Smooth muscle cell (in vitro differentiated cells): ENCODE data around the gene ZC3H8. TPM values are rescaled to one million over a fixed set of nuclear protein-coding genes. Genes with fewer than 3 reads are reported as not detected.

Experiments used
- DNase-seq: peaks from one replicate; lab custom pipeline; 2025; ENCODE audit not compliant: unreplicated experiment; lab: John Stamatoyannopoulos, UW
- H2AFZ ChIP-seq: fragments of 200-600 bp; sonication (generic); 2 replicates; pipeline ENCODE4 v1.6.0; 2016; ENCODE audit warnings: antibody characterized with exemption, low read depth, mild to moderate bottlenecking
- H3F3A ChIP-seq: fragments of 200-600 bp; sonication (generic); 2 replicates; pipeline ENCODE4 v1.6.0; 2017; ENCODE audit warnings: antibody characterized with exemption, low read depth
- H3K27ac ChIP-seq: fragments of 200-600 bp; sonication (generic); 2 replicates; pipeline ENCODE4 v1.5.1; 2016; ENCODE audit warnings: low read depth, mild to moderate bottlenecking
- H3K27me3 ChIP-seq: fragments of 200-600 bp; sonication (generic); 2 replicates; pipeline ENCODE4 v1.6.1; 2016; ENCODE audit warnings: low read depth, mild to moderate bottlenecking
- H3K36me3 ChIP-seq: fragments of 200-600 bp; sonication (generic); 2 replicates; pipeline ENCODE4 v1.5.1; 2016; ENCODE audit warnings: low read depth
- H3K4me1 ChIP-seq: fragments of 200-600 bp; sonication (generic); 2 replicates; pipeline ENCODE4 v1.5.1; 2016; ENCODE audit warnings: low read depth
- H3K4me2 ChIP-seq: fragments of 200-600 bp; sonication (generic); 2 replicates; pipeline ENCODE4 v1.6.0; 2016; ENCODE audit warnings: mild to moderate bottlenecking
- H3K4me3 ChIP-seq: fragments of 200-600 bp; sonication (generic); 2 replicates; pipeline ENCODE4 v1.5.1; 2016; ENCODE audit warnings: mild to moderate bottlenecking
- H3K79me2 ChIP-seq: fragments of 200-600 bp; sonication (generic); 2 replicates; pipeline ENCODE4 v1.6.0; 2016; ENCODE audit warnings: low read depth, mild to moderate bottlenecking
- H3K9ac ChIP-seq: fragments of 200-600 bp; sonication (generic); 2 replicates; pipeline ENCODE4 v1.6.0; 2016; ENCODE audit warnings: low read depth
- H3K9me3 ChIP-seq: fragments of 200-600 bp; sonication (generic); replicated peaks from 2 replicates; pipeline ENCODE4 v1.5.1; 2016; ENCODE audit warnings: low read depth
- H4K20me1 ChIP-seq: fragments of 200-600 bp; sonication (generic); 2 replicates; pipeline ENCODE4 v1.6.0; 2016; ENCODE audit warnings: low read depth
- CTCF ChIP-seq: fragments of 200-600 bp; sonication (generic); IDR thresholded peaks from 2 replicates; pipeline ENCODE4 v1.5.1; 2017; ENCODE audit warnings: borderline replicate concordance, mild to moderate bottlenecking, antibody characterized with exemption; ENCODE audit not compliant: insufficient read depth, poor library complexity, severe bottlenecking
- WGBS: methylation state at CpG from one replicate; pipeline ENCODE4 v1.1.7; 2016; ENCODE audit warnings: low lambda C conversion rate; 5-methylcytosine and 5-hydroxymethylcytosine counted together
- polyA plus RNA-seq: library from polyadenylated mRNA; unstranded; fragments of >200 nt; fragmentation: Nextera tagmentation; extraction: Ambion mirVana; gene quantifications from 2 replicates; pipeline ENCODE4 v1.2.1, GENCODE V29; 2016
- total RNA-seq: library from RNA; depleted of rRNA; stranded (reverse); fragments of >200 nt; gene quantifications from 2 replicates; pipeline ENCODE4 v1.2.3, GENCODE V29; 2014

ZC3H8 gene
- total and polyA plus RNA-seq, 2 experiments from 2014 or later, result 3.2 to 9.1 TPM

GRCh38 chr2:112244854-112245253, 10.0 kb downstream of the ZC3H8 start:
- Histone ChIP-seq H3K4me1 (no peaks in the 10 kb centered on the region), H3K36me3 (no peaks in the 10 kb centered on the region)
- WGBS, result 100% methylated on average over 1 of the region's 1 CpG

GRCh38 chr2:112243233-112243632, 11.6 kb downstream of the ZC3H8 start:
- Histone ChIP-seq H3K27ac (no peak overlapping the region), H3K79me2 (no peaks in the 10 kb centered on the region), H3K4me3 (no peak overlapping the region), H3K4me2 (no peak overlapping the region), H3F3A (no peaks in the 10 kb centered on the region), H2AFZ (no peak overlapping the region), H3K9ac (no peak overlapping the region), H3K9me3 (no peaks in the 10 kb centered on the region), H3K27me3 (no peaks in the 10 kb centered on the region), H3K4me1 (no peaks in the 10 kb centered on the region), H4K20me1 (no peaks in the 10 kb centered on the region), H3K36me3 (no peaks in the 10 kb centered on the region)
- no peak for DNase-seq
- 96% methylated on average over 4 of the region's 4 CpGs for WGBS
- no peak for TF ChIP-seq CTCF

More at GRCh38 chr2:112244854-112245253, 10.0 kb downstream of the ZC3H8 start:
- H2AFZ ChIP-seq, result no peak overlapping the region
- no peaks in the 10 kb centered on the region for H3K9me3 ChIP-seq
- no peak overlapping the region for H3K27ac ChIP-seq
- no peak for TF ChIP-seq CTCF
- H4K20me1 ChIP-seq, result no peaks in the 10 kb centered on the region
- no peak overlapping the region for H3K9ac ChIP-seq
- no peaks in the 10 kb centered on the region for H3K27me3 ChIP-seq
- no peak for DNase-seq
- H3F3A ChIP-seq, result no peaks in the 10 kb centered on the region
- no peak overlapping the region for H3K4me2 ChIP-seq
- no peak overlapping the region for H3K4me3 ChIP-seq
- no peaks in the 10 kb centered on the region for H3K79me2 ChIP-seq

GRCh38 chr2:112242384-112242783, 12.5 kb downstream of the ZC3H8 start:
- Histone ChIP-seq H3K9me3 (no peaks in the 10 kb centered on the region), H4K20me1 (no peaks in the 10 kb centered on the region), H3F3A (no peaks in the 10 kb centered on the region), H3K36me3 (no peaks in the 10 kb centered on the region), H2AFZ (no peak overlapping the region), H3K79me2 (no peaks in the 10 kb centered on the region), H3K27ac (no peak overlapping the region), H3K27me3 (no peaks in the 10 kb centered on the region), H3K4me2 (no peak overlapping the region), H3K4me3 (no peak overlapping the region), H3K4me1 (no peaks in the 10 kb centered on the region), H3K9ac (no peak overlapping the region)
- WGBS, result 91% methylated on average over 3 of the region's 3 CpGs
- no peak for TF ChIP-seq CTCF
- DNase-seq, result no peak

- no peaks in the 10 kb centered on the region for H3K36me3 ChIP-seq
- no peaks in the 10 kb centered on the region for H3K4me1 ChIP-seq
- no peak for TF ChIP-seq CTCF
- H3K27ac ChIP-seq, result no peak overlapping the region
- H3K4me3 ChIP-seq, result no peak overlapping the region
- H3F3A ChIP-seq, result no peaks in the 10 kb centered on the region
- H3K79me2 ChIP-seq, result no peaks in the 10 kb centered on the region
- no peak overlapping the region for H2AFZ ChIP-seq
- H4K20me1 ChIP-seq, result no peaks in the 10 kb centered on the region
- no peaks in the 10 kb centered on the region for H3K9me3 ChIP-seq
- no peak overlapping the region for H3K4me2 ChIP-seq
- no peak overlapping the region for H3K9ac ChIP-seq
- DNase-seq, result no peak
- H3K27me3 ChIP-seq, result no peaks in the 10 kb centered on the region
- 79% methylated on average over 1 of the region's 1 CpG for WGBS
Measured at GRCh38 chr2:112239862-112240261, 15.0 kb downstream of the ZC3H8 start.
